Activated naive CD4-positive, alpha-beta T cell treated with anti-CD3 and anti-CD28 coated beads, Interleukin-2, amount 10 ng/mL, durations not matched to agents 7 days and 5 days (primary cell): ENCODE results near the gene P2RY14.

Experiments
- CTCF ChIA-PET: fragments of 350-600 bp; sonication (Branson Sonifier 250); formaldehyde crosslinking; loops from one replicate; lab custom pipeline; 2021; ENCODE audit warnings: antibody characterized with exemption; lab: Charles Lee
- DNase-seq: peaks from one replicate; pipeline ENCODE4 v3.0.0-alpha.2; 2020
- H3K27ac Mint-ChIP-seq: one replicate; pipeline ENCODE4 v1.8.0; 2021; ENCODE audit warnings: mild to moderate bottlenecking, moderate library complexity, mixed read lengths
- H3K27me3 Mint-ChIP-seq: one replicate; pipeline ENCODE4 v1.8.0; 2021; ENCODE audit warnings: mild to moderate bottlenecking, mixed read lengths
- H3K36me3 Mint-ChIP-seq: one replicate; pipeline ENCODE4 v1.8.0; 2021; ENCODE audit warnings: mixed read lengths
- H3K4me1 Mint-ChIP-seq: one replicate; pipeline ENCODE4 v1.8.0; 2021; ENCODE audit warnings: mixed read lengths
- H3K4me3 Mint-ChIP-seq: one replicate; pipeline ENCODE4 v1.8.0; 2021; ENCODE audit warnings: mild to moderate bottlenecking, moderate library complexity, mixed read lengths
- H3K9me3 Mint-ChIP-seq: one replicate; pipeline ENCODE4 v1.8.0; 2021; ENCODE audit warnings: mixed read lengths

P2RY14 gene

GRCh38 chr3:151309566-151309965 lies 31.2 kb upstream of the P2RY14 start:
- CTCF ChIA-PET = interaction anchor here (1.5 kb wide), 1 partner anchor 17 kb away, joined by 9 read pairs; no protein-coding TSS in a partner anchor
- Mint-ChIP-seq H3K36me3 (no peaks in the 10 kb centered on the region), H3K27ac (no peak overlapping the region), H3K4me1 (peaks cover 14% of the 10 kb centered on the region), H3K27me3 (no peaks in the 10 kb centered on the region), H3K9me3 (no peaks in the 10 kb centered on the region), H3K4me3 (no peak overlapping the region)
- no peak for DNase-seq

DNA sequence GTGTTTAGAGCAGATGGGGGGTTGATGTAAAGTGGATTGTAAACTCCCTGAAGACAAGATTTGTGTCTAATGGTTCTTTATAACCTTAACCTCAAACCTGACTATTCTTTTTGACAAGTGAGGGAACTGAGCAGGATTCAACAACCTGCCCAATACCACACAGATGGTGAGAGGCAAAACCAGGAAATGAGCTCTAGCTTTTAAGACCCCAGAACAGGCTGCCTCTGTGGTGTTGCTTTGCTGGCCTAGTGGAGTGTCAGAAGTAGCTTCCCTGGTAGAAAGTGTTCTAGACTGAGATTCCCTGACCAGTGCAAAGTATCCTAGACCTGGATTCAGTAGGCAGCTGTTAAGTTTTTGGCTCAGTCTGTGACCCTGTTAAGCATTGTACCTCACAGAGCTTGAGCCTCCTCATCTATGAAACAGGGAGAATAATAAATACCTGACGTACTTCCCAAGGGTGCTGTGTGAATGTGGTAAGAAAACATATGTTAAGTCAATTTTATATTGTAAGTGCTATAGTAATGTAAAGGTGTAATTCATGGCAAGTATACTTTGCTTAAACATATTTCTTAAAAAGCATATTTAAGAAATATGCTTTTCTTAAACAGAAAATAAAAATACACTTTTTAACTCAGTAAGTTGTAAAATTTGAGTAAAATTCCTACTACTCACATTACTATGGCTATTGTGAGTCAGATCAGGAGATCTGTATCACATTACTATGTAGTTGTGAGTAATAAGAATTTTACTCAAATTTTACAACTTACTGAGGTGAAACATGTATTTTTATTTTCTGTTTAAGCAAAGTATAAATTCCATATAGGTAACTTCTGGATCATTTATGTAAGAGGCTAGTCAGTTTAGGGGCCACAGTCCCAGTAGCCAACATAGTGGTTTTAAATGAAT lies 29.5 kb upstream of the P2RY14 start:
- Mint-ChIP-seq H3K9me3 (no peaks in the 10 kb centered on the region), H3K27ac (no peak overlapping the region), H3K4me1 (peaks cover 14% of the 10 kb centered on the region), H3K27me3 (no peaks in the 10 kb centered on the region), H3K36me3 (no peaks in the 10 kb centered on the region), H3K4me3 (no peak overlapping the region)
- CTCF ChIA-PET = interaction anchor here (1.4 to 1.9 kb wide), 2 partner anchors 36 to 80 kb away, joined by 3 to 6 read pairs; no protein-coding TSS in a partner anchor
- no peak for DNase-seq

DNA sequence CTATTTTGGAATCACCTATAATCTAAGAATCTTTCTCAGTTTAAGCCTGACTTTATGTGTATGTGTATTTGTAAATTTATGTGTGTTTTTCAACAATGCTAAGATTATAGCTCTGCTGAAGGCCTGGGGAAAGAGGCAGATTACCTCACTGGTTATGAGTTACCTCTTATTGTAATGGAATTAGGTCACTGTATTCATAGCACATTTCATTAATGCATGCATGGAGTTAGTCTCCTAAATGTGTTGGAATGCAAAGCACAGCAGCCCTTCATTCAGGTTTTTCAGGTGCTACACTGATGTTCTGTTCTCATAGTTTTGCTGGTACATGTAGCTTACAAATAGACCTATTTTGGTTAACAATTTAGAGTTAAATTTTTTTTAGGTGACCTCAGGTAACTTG lies 28.8 kb upstream of the P2RY14 start:
- Mint-ChIP-seq H3K27me3 (no peaks in the 10 kb centered on the region), H3K27ac (no peak overlapping the region), H3K4me3 (no peak overlapping the region), H3K36me3 (no peaks in the 10 kb centered on the region), H3K9me3 (no peaks in the 10 kb centered on the region), H3K4me1 (peaks cover 14% of the 10 kb centered on the region)
- CTCF ChIA-PET = interaction anchor here (1.1 to 1.9 kb wide), 3 partner anchors 21 to 79 kb away, joined by 3 to 6 read pairs (median 3); no protein-coding TSS in a partner anchor
- DNase-seq = no peak

- Mint-ChIP-seq H3K4me1 (peaks cover 14% of the 10 kb centered on the region), H3K4me3 (no peak overlapping the region), H3K9me3 (no peaks in the 10 kb centered on the region), H3K27me3 (no peaks in the 10 kb centered on the region), H3K27ac (no peak overlapping the region), H3K36me3 (no peaks in the 10 kb centered on the region)
- DNase-seq = no peak
- CTCF ChIA-PET = interaction anchor here (0.8 to 2.2 kb wide), 8 partner anchors 16 to 139 kb away, joined by 3 to 8 read pairs (median 3); no protein-coding TSS in a partner anchor
Observed at GRCh38 chr3:151306168-151306810, 27.9 kb upstream of the P2RY14 start.

- CTCF ChIA-PET = interaction anchor here (0.9 to 2.9 kb wide), 5 partner anchors 16 to 149 kb away, joined by 3 to 10 read pairs (median 5); no protein-coding TSS in a partner anchor
- Mint-ChIP-seq H3K27ac (no peak overlapping the region), H3K4me3 (no peak overlapping the region), H3K36me3 (no peaks in the 10 kb centered on the region), H3K9me3 (no peaks in the 10 kb centered on the region), H3K27me3 (peaks cover under 1% of the 10 kb centered on the region), H3K4me1 (peaks cover 14% of the 10 kb centered on the region)
- DNase-seq = no peak
Observed at GRCh38 chr3:151305775-151306151, 27.4 kb upstream of the P2RY14 start.

DNA sequence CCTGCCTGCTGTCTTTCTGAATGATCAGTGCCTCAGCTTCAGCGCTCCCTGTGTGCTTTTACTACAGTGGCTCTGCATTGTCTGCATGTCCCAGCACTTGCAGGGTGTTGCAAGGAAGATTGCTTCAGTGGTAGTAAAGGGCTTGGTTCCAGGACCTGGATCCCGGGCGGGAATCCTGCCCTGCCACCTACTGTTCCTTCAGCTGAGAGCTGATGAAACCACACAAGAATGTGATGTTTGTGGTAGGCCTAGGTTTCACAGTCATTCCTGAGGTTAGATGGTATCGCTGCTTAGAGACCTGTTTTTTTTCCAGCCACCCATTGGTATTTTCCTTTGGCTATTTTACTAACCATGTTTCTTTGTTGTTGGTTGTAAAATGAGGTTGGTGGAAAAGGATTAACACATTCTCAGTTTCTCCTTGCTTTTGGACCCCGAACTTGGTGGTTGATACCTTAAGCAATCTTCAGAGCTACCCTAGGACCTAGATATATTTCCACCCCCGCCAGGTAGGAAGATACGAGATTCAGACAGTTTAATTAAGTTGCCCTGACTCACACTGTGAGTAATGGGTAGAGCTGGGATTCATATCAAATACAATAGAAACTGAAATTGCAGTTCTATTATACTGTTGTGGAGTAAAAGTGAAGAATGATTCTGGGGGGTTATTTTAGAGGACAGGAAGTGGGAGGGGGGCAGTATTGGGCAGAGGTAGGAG lies 26.9 kb upstream of the P2RY14 start:
- Mint-ChIP-seq H3K4me3 (no peak overlapping the region), H3K27ac (no peak overlapping the region), H3K4me1 (peaks cover 14% of the 10 kb centered on the region), H3K36me3 (no peaks in the 10 kb centered on the region), H3K27me3 (peaks cover 5% of the 10 kb centered on the region), H3K9me3 (no peaks in the 10 kb centered on the region)
- CTCF ChIA-PET = interaction anchor here (0.6 to 2.9 kb wide), 10 partner anchors 17 to 162 kb away, joined by 3 to 10 read pairs (median 3); no protein-coding TSS in a partner anchor
- DNase-seq = no peak

DNA sequence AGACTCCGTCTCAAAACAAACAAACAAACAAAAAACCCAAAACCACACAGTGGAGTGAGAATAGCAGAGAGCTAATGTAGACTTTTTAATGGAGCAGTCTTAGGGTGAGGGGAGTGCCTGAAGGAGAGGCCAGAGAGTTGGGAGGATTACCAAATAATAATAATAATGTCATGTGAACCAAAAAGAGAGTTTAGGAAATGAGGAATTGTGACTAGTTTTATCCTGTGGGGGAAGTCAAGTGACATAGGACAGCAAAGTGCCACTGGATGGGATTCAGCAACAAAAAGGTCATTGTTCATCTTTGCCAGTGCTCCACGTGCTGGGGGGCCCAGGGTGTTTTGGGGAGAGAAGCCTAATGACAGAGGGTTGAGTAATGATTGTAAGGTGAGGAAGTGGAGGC lies 25.4 kb upstream of the P2RY14 start:
- no peak overlapping the region for H3K27ac Mint-ChIP-seq
- no peak overlapping the region for H3K4me3 Mint-ChIP-seq
- DNase-seq = no peak
- H3K9me3 Mint-ChIP-seq = no peaks in the 10 kb centered on the region
- CTCF ChIA-PET = interaction anchor here (2.2 to 2.9 kb wide), 2 partner anchors 25 to 147 kb away, joined by 8 to 10 read pairs; no protein-coding TSS in a partner anchor
- peaks cover 9% of the 10 kb centered on the region for H3K27me3 Mint-ChIP-seq
- no peaks in the 10 kb centered on the region for H3K36me3 Mint-ChIP-seq
- H3K4me1 Mint-ChIP-seq = peaks cover 14% of the 10 kb centered on the region

DNA sequence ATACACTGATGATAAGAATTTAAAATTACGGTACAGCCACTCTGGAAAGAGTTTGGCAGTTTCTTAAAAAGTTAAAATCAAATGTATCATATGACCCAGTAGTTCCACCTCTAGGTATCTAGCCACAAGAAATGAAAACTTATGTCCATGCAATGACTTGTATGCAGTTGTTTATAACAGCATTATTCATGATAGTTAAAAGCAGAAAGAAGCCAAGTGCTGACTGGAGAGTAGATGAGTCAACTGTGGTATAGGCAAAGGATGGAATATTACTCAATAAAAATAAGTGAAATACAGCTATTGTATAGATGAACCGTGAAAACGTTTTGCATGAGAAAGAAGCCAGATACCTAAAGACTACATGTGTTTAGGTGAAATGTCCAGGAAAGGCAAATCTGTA lies 23.4 kb upstream of the P2RY14 start:
- H3K27ac Mint-ChIP-seq = no peak overlapping the region
- no peaks in the 10 kb centered on the region for H3K9me3 Mint-ChIP-seq

GRCh38 chr3:151300539-151300938 lies 22.2 kb upstream of the P2RY14 start:
- Mint-ChIP-seq H3K27ac (no peak overlapping the region), H3K27me3 (peaks cover 14% of the 10 kb centered on the region), H3K4me3 (no peak overlapping the region), H3K4me1 (peaks cover 8% of the 10 kb centered on the region), H3K36me3 (no peaks in the 10 kb centered on the region), H3K9me3 (no peaks in the 10 kb centered on the region)
- CTCF ChIA-PET = interaction anchor here (1.7 kb wide), 1 partner anchor 26 kb away, joined by 4 read pairs; no protein-coding TSS in a partner anchor
- DNase-seq = no peak

More for the DNA sequence above, 23.4 kb upstream of the P2RY14 start:
- peaks cover 9% of the 10 kb centered on the region for H3K27me3 Mint-ChIP-seq
- peaks cover 14% of the 10 kb centered on the region for H3K4me1 Mint-ChIP-seq
- no peak for DNase-seq
- H3K4me3 Mint-ChIP-seq = no peak overlapping the region
- H3K36me3 Mint-ChIP-seq = no peaks in the 10 kb centered on the region
- CTCF ChIA-PET = no interaction called here

DNA sequence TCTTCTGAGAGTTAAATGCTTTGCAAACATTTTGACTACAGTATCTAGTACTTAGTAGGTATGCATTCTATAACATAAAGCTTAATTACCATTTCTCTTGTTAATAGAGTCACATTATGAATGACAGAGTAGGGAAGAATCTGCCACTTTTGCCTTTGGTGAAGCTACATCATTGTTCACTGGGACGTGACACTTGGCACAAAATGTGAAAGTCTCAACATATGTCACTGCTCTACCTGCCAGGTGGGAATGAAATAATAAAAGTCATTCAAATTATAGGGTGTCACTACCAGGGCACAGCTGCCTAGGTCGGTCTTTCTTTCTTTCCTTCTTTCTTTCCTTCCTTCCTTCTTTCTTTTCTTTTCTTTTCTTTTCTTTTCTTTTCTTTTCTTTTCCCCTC lies 20.7 kb upstream of the P2RY14 start:
- Mint-ChIP-seq H3K4me3 (no peak overlapping the region), H3K4me1 (no peaks in the 10 kb centered on the region), H3K9me3 (no peaks in the 10 kb centered on the region), H3K36me3 (no peaks in the 10 kb centered on the region), H3K27me3 (peaks cover 21% of the 10 kb centered on the region), H3K27ac (no peak overlapping the region)
- CTCF ChIA-PET = interaction anchor here (0.8 to 1.1 kb wide), 2 partner anchors 15 to 17 kb away, joined by 3 read pairs; no protein-coding TSS in a partner anchor
- no peak for DNase-seq

DNA sequence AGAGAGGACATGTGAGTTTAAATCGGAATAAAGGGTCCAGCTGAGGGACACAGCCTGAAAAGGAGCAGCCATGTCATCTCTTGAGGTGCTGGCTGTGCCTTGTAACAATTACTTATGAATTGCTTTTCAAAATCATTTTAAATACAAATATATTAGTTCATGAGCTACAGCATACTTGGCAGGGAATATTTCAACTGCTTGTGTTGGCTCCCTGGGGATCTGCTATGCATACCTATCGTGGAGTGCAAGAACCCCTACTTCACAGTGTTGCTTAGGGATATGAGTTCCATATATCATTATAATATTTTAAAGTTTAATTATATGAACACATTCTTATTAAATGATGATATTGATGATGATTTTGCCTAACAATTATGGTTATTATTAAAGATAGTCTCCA lies 19.1 kb upstream of the P2RY14 start:
- Mint-ChIP-seq H3K9me3 (no peaks in the 10 kb centered on the region), H3K27me3 (peaks cover 23% of the 10 kb centered on the region), H3K36me3 (no peaks in the 10 kb centered on the region), H3K4me3 (no peak overlapping the region), H3K27ac (no peak overlapping the region), H3K4me1 (no peaks in the 10 kb centered on the region)
- DNase-seq = no peak
- CTCF ChIA-PET = no interaction called here

DNA sequence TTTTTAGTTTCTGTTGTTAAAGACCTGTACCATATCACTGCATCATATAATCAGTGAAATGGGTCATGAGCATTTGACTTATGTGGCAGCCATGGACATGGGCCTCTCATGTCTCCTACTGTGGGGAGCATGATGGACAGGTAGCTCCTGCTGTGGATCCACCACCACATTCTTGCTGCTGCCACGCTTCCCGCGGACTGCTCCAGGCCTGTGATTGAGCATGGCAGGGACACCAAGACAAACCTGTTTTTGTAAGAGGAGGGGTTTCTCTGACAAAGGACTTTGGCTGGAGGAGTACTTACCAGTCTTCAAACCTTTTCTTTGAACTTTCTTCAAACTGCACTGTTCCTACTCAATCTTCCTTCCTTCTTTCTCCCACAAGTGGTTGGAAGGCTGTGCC lies 17.9 kb upstream of the P2RY14 start:
- no peaks in the 10 kb centered on the region for H3K36me3 Mint-ChIP-seq

GRCh38 chr3:151293127-151293526 lies 14.8 kb upstream of the P2RY14 start:
- Mint-ChIP-seq H3K27me3 (peaks cover 16% of the 10 kb centered on the region), H3K4me3 (no peak overlapping the region), H3K9me3 (no peaks in the 10 kb centered on the region), H3K4me1 (no peaks in the 10 kb centered on the region), H3K36me3 (no peaks in the 10 kb centered on the region), H3K27ac (no peak overlapping the region)
- no peak for DNase-seq
- CTCF ChIA-PET = interaction anchor here (0.7 kb wide), 1 partner anchor 125 kb away, joined by 3 read pairs; no protein-coding TSS in a partner anchor

More for the DNA sequence above, 17.9 kb upstream of the P2RY14 start:
- Mint-ChIP-seq H3K4me3 (no peak overlapping the region), H3K27me3 (peaks cover 24% of the 10 kb centered on the region), H3K27ac (no peak overlapping the region), H3K4me1 (no peaks in the 10 kb centered on the region), H3K9me3 (no peaks in the 10 kb centered on the region)
- no peak for DNase-seq
- CTCF ChIA-PET = no interaction called here
